ENCODE data around the gene OBSCN.

Gene OBSCN

GRCh38 chr1:228280106-228280901 lies 72.5 kb downstream of the OBSCN start:
- TF ChIP-seq CTCF (conservative IDR thresholded peaks at IDR 0.05; ENCODE audit: low read length): no peak
- no peak for TF ChIP-seq EZH2phosphoT487 (IDR thresholded peaks at IDR 0.05; ENCODE audit: borderline replicate concordance)
- Histone ChIP-seq H3K9me3 (ENCODE audit: insufficient read depth, low read depth, low read length) (no peaks in the 10 kb centered on the region), H3K27me3 (ENCODE audit: insufficient read depth, low read length, poor library complexity, severe bottlenecking) (no peaks in the 10 kb centered on the region), H2AFZ (ENCODE audit: low read length) (no peak overlapping the region), H3K9me2 (replicated peaks; ENCODE audit: low read depth, low read length) (no peaks in the 10 kb centered on the region), H3K4me1 (ENCODE audit: insufficient read depth, low read length, poor library complexity, severe bottlenecking) (no peaks in the 10 kb centered on the region), H3F3A (ENCODE audit: low read depth) (no peaks in the 10 kb centered on the region), H3K4me3 (ENCODE audit: low read length, poor library complexity, severe bottlenecking) (no peak overlapping the region), H3K4me2 (ENCODE audit: low read depth, low read length, poor library complexity, severe bottlenecking) (no peak overlapping the region), H3K9ac (ENCODE audit: low read depth, low read length, poor library complexity, severe bottlenecking) (no peak overlapping the region), H4K20me1 (ENCODE audit: insufficient read depth, low read length, poor library complexity, severe bottlenecking) (no peaks in the 10 kb centered on the region), H3K79me2 (ENCODE audit: insufficient read depth, low read length) (no peaks in the 10 kb centered on the region), H3K36me3 (ENCODE audit: insufficient read depth, low read length) (no peaks in the 10 kb centered on the region)

DNA sequence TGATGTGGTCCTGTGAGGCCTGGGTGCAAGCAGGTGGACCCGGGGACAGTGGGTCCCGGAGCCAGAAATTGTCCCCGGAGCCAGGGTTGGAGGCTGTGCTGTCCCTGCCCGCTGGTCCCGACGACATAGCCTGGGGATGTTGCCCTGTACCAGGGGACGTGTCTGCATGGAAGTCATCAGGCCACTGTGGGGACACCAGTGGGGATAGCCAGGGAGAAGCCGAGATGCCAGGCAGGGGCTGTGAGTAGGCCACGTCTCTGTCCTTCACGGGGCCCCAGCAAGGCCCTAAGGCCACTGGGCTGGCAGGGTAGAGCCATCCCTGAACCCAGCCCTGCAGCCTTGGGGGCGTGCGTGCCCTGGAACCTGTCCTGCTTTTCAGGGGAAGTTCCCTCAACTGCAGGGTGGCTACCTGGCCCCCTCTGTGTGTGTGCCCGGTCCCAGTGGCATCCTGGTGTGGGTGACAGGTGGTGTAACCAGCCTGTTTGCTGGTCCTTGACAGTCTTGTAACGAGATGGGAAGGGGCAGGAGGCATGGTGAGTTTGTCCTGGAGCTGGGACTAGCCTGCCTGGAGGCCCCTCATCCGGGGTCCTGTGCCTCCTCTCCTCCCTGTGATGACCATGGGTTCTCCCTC lies 73.2 kb downstream of the OBSCN start:
- no peak overlapping the region for H3K4me3 ChIP-seq (ENCODE audit: low read length, poor library complexity, severe bottlenecking)
- TF ChIP-seq EZH2phosphoT487 (IDR thresholded peaks at IDR 0.05; ENCODE audit: borderline replicate concordance) (no peak), CTCF (conservative IDR thresholded peaks at IDR 0.05; ENCODE audit: low read length) (no peak)
- no peaks in the 10 kb centered on the region for H3K9me2 ChIP-seq (replicated peaks; ENCODE audit: low read depth, low read length)
- no peaks in the 10 kb centered on the region for H3K27me3 ChIP-seq (ENCODE audit: insufficient read depth, low read length, poor library complexity, severe bottlenecking)
- H3K79me2 ChIP-seq (ENCODE audit: insufficient read depth, low read length): no peaks in the 10 kb centered on the region
- no peaks in the 10 kb centered on the region for H3K4me1 ChIP-seq (ENCODE audit: insufficient read depth, low read length, poor library complexity, severe bottlenecking)
- H2AFZ ChIP-seq (ENCODE audit: low read length): no peak overlapping the region
- H3K9ac ChIP-seq (ENCODE audit: low read depth, low read length, poor library complexity, severe bottlenecking): no peak overlapping the region
- H4K20me1 ChIP-seq (ENCODE audit: insufficient read depth, low read length, poor library complexity, severe bottlenecking): no peaks in the 10 kb centered on the region
- H3K4me2 ChIP-seq (ENCODE audit: low read depth, low read length, poor library complexity, severe bottlenecking): no peak overlapping the region
- H3F3A ChIP-seq (ENCODE audit: low read depth): no peaks in the 10 kb centered on the region
- H3K36me3 ChIP-seq (ENCODE audit: insufficient read depth, low read length): no peaks in the 10 kb centered on the region
- no peaks in the 10 kb centered on the region for H3K9me3 ChIP-seq (ENCODE audit: insufficient read depth, low read depth, low read length)

DNA sequence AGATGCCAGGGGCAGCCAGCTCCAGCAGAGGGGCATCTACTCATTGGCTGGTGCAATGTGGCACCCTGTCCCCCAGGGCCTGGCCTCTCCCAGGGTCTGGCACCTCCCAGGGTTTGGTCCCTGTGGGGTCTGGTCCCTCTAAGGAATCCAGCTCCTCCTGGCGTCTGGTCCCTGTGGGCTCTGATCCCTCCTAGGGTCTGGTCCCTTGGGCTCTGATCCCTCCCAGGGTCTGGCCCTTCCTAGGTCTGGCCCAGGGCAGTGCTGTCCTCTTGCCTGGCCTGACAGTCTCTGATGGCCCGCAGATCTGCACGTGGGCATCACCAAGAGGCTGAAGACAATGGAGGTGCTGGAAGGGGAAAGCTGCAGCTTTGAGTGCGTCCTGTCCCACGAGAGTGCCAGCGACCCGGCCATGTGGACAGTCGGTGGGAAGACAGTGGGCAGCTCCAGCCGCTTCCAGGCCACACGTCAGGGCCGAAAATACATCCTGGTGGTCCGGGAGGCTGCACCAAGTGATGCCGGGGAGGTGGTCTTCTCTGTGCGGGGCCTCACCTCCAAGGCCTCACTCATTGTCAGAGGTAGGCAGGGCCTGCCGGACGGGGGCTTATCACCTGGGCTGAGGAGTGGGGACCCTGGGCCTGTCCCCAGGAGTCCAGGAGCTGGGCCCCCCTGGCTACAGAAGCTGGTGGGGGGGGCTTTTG lies 73.9 kb downstream of the OBSCN start:
- Histone ChIP-seq H4K20me1 (ENCODE audit: insufficient read depth, low read length, poor library complexity, severe bottlenecking) (no peaks in the 10 kb centered on the region), H3K36me3 (ENCODE audit: insufficient read depth, low read length) (no peaks in the 10 kb centered on the region), H3F3A (ENCODE audit: low read depth) (no peaks in the 10 kb centered on the region), H3K4me2 (ENCODE audit: low read depth, low read length, poor library complexity, severe bottlenecking) (no peak overlapping the region), H3K27me3 (ENCODE audit: insufficient read depth, low read length, poor library complexity, severe bottlenecking) (no peaks in the 10 kb centered on the region), H2AFZ (ENCODE audit: low read length) (no peak overlapping the region), H3K9me3 (ENCODE audit: insufficient read depth, low read depth, low read length) (no peaks in the 10 kb centered on the region), H3K9me2 (replicated peaks; ENCODE audit: low read depth, low read length) (no peaks in the 10 kb centered on the region), H3K4me1 (ENCODE audit: insufficient read depth, low read length, poor library complexity, severe bottlenecking) (no peaks in the 10 kb centered on the region), H3K4me3 (ENCODE audit: low read length, poor library complexity, severe bottlenecking) (no peak overlapping the region), H3K9ac (ENCODE audit: low read depth, low read length, poor library complexity, severe bottlenecking) (no peak overlapping the region), H3K79me2 (ENCODE audit: insufficient read depth, low read length) (no peaks in the 10 kb centered on the region)
- TF ChIP-seq CTCF (conservative IDR thresholded peaks at IDR 0.05; ENCODE audit: low read length) (no peak), EZH2phosphoT487 (IDR thresholded peaks at IDR 0.05; ENCODE audit: borderline replicate concordance) (no peak)
